ENCODE measurements around the gene QKI. TPM values are rescaled to one million over a fixed set of nuclear protein-coding genes. Genes with fewer than 3 reads are reported as not detected.

The QKI gene
- total RNA-seq, 1 donor from 2014 or later: 267 TPM

GRCh38 chr6:163444077-163444476, 29.6 kb downstream of the QKI start:
- no peak for TF ChIP-seq CTCF (conservative IDR thresholded peaks at IDR 0.05)
- Mint-ChIP-seq H3K36me3 (ENCODE audit: low read depth) (peaks cover 2% of the 10 kb centered on the region), H3K27me3 (ENCODE audit: low read depth) (no peaks in the 10 kb centered on the region), H3K9me3 (no peaks in the 10 kb centered on the region), H3K4me1 (peaks cover 52% of the 10 kb centered on the region), H3K27ac (ENCODE audit: unreplicated experiment) (no peak overlapping the region), H3K4me3 (no peak overlapping the region)
- DNase-seq (ENCODE audit: low read depth, low spot score): no peak

- Mint-ChIP-seq H3K27ac (ENCODE audit: unreplicated experiment) (no peak overlapping the region), H3K4me1 (peaks cover 46% of the 10 kb centered on the region), H3K4me3 (no peak overlapping the region), H3K36me3 (ENCODE audit: low read depth) (peaks cover 2% of the 10 kb centered on the region), H3K9me3 (no peaks in the 10 kb centered on the region), H3K27me3 (ENCODE audit: low read depth) (no peaks in the 10 kb centered on the region)
- TF ChIP-seq CTCF (conservative IDR thresholded peaks at IDR 0.05): no peak
- DNase-seq (ENCODE audit: low read depth, low spot score): no peak
These were observed 32.0 kb downstream of the QKI start for GRCh38 chr6:163446549-163446948.

- peaks cover 4% of the 10 kb centered on the region for H3K36me3 Mint-ChIP-seq (ENCODE audit: low read depth)
- peaks cover 39% of the 10 kb centered on the region for H3K4me1 Mint-ChIP-seq
- no peak for TF ChIP-seq CTCF (conservative IDR thresholded peaks at IDR 0.05)
- no peak overlapping the region for H3K4me3 Mint-ChIP-seq
- H3K27ac Mint-ChIP-seq (ENCODE audit: unreplicated experiment): no peak overlapping the region
- H3K9me3 Mint-ChIP-seq: no peaks in the 10 kb centered on the region
- no peaks in the 10 kb centered on the region for H3K27me3 Mint-ChIP-seq (ENCODE audit: low read depth)
- DNase-seq (ENCODE audit: low read depth, low spot score): no peak
These were observed 34.6 kb downstream of the QKI start for GRCh38 chr6:163449076-163449475.

GRCh38 chr6:163454425-163454824, 39.9 kb downstream of the QKI start:
- Mint-ChIP-seq H3K27me3 (ENCODE audit: low read depth) (no peaks in the 10 kb centered on the region), H3K36me3 (ENCODE audit: low read depth) (peaks cover 12% of the 10 kb centered on the region), H3K9me3 (peaks cover 4% of the 10 kb centered on the region), H3K4me3 (no peak overlapping the region), H3K27ac (ENCODE audit: unreplicated experiment) (no peak overlapping the region), H3K4me1 (peaks cover 64% of the 10 kb centered on the region)
- DNase-seq (ENCODE audit: low read depth, low spot score): no peak
- no peak for TF ChIP-seq CTCF (conservative IDR thresholded peaks at IDR 0.05)

GRCh38 chr6:163455552-163455951, 41.0 kb downstream of the QKI start:
- TF ChIP-seq CTCF (conservative IDR thresholded peaks at IDR 0.05): no peak
- Mint-ChIP-seq H3K27ac (ENCODE audit: unreplicated experiment) (no peak overlapping the region), H3K9me3 (peaks cover 4% of the 10 kb centered on the region), H3K27me3 (ENCODE audit: low read depth) (no peaks in the 10 kb centered on the region), H3K36me3 (ENCODE audit: low read depth) (peaks cover 12% of the 10 kb centered on the region), H3K4me1 (peaks cover 72% of the 10 kb centered on the region), H3K4me3 (no peak overlapping the region)
- no peak for DNase-seq (ENCODE audit: low read depth, low spot score)
